ENCODE data around the gene GIMAP8.

GRCh38 chr7:150411606-150412005 is 38.8 kb upstream of the GIMAP8 start:
- TF ChIP-seq, protein P1, sequence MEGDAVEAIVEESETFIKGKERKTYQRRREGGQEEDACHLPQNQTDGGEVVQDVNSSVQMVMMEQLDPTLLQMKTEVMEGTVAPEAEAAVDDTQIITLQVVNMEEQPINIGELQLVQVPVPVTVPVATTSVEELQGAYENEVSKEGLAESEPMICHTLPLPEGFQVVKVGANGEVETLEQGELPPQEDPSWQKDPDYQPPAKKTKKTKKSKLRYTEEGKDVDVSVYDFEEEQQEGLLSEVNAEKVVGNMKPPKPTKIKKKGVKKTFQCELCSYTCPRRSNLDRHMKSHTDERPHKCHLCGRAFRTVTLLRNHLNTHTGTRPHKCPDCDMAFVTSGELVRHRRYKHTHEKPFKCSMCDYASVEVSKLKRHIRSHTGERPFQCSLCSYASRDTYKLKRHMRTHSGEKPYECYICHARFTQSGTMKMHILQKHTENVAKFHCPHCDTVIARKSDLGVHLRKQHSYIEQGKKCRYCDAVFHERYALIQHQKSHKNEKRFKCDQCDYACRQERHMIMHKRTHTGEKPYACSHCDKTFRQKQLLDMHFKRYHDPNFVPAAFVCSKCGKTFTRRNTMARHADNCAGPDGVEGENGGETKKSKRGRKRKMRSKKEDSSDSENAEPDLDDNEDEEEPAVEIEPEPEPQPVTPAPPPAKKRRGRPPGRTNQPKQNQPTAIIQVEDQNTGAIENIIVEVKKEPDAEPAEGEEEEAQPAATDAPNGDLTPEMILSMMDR (IDR thresholded peaks at IDR 0.05): no peak
- TF ChIP-seq POLR2A (IDR thresholded peaks at IDR 0.05): no peak

Data from heart left ventricle (tissue), 13 donors.